Dedifferentiated amniotic fluid mesenchymal stem cell (primary cell): ENCODE results near the gene ATP6V1C2.

Experiments used
- DNase-seq: peaks from one replicate; pipeline ENCODE4 v3.0.0-alpha.2; 2016; ENCODE audit errors: extremely low spot score

Gene ATP6V1C2, protein sequence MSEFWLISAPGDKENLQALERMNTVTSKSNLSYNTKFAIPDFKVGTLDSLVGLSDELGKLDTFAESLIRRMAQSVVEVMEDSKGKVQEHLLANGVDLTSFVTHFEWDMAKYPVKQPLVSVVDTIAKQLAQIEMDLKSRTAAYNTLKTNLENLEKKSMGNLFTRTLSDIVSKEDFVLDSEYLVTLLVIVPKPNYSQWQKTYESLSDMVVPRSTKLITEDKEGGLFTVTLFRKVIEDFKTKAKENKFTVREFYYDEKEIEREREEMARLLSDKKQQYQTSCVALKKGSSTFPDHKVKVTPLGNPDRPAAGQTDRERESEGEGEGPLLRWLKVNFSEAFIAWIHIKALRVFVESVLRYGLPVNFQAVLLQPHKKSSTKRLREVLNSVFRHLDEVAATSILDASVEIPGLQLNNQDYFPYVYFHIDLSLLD

DNA sequence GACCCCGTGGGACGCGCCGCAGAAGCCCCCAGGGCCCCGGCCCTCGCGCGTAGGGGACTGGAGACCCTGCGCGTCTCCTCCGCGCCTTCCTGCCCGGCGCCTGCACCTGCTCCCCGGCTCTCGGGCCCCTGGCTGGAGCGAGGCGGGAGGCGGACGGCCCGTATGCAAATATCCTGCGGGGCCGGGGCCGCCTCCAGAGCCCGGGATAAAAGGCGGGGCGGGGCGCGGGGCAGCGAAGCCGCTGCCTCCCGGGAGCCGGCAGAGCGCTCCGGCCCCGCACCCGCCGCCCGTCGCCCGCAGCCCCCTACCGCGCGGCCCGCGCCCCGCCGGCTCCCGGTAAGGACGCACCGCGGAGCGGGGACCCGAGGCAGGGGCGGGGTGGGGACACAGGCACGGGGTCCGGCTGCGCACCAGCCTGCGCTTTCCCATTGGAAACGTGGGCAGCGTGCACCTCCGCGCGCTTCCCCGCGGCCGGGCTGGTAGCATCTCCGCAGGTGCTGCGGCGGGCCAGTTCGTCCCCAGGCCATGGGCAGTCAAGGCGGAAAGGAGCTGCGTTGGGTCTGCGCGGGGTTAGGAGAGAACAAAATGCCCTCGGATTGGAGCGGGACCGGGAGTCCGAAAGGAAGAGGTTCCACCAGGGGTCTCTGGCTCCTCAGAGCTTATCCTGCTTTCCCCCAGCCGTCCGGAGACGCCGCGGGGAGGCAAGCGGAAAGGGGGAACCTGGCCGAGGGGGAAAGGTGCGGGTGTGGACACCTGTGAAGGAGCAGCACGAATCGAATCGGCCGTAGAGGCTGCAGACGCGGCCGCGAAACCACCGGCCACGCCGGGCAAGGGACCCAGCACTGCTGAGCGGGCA, at the start of gene ATP6V1C2:
Gene ATP6V1C2, plus strand, starts transcription at position 235 of the 856 bp plus-strand sequence. CDS start 1,220 bp downstream, outside the sequence.
- DNase-seq = no peak

DNA sequence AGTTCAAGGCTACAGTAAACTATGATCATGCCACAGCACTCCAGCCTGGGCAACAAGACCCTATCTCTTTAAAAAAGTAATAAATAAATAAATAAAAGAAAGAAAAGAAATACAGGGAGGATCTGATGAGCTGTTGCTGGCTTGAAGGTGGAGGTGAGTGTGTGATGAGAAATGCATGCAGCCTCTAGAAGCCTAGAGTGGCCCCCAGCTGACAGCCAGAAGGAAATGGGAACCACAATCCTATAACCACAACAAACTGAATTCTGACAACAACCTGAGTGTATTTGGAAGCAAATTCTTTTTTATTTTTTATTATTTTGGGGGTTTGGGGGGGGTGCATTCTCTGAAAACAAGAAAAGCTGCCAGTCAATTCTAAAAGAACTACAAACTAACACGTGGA, 46.3 kb upstream of the ATP6V1C2 start:
- no peak for DNase-seq

DNA sequence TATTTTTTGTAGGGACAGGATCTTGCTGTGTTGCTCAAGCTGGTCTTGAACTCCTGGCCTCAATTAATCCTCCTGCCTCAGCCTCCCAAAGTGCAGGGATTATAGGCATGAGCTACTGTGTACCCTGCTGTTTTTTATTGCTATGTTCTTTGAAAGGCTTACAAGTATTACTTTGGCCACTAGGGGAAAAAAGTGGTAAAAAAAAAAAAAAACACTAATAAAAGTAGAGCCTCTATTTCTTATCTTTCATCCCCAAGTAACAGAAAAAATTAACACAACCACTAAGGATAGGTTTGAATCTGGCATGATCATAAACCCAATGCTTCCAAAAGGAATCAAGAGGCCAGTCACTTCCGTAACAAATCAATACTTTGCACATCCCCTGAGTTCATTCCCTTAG, 43.2 kb upstream of the ATP6V1C2 start:
- DNase-seq = no peak

DNA sequence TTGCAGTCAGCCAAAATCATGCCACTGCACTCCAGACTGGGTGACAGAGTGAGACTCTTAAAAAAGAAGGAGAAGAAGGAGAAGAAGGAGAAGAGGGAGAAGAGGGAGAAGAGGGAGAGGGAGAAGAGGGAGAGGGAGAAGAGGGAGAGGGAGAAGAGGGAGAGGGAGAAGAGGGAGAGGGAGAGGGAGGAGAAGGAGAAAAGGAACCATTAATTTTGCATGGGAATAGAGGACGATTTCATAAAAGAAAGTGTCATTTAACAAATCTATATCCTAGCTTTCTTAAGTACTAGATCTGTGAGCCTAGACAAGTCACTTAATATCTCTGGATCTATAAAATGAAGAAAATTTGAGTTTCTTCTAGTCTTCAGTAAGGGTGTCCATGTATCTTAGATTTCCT, 41.2 kb upstream of the ATP6V1C2 start:
- DNase-seq = no peak

DNA sequence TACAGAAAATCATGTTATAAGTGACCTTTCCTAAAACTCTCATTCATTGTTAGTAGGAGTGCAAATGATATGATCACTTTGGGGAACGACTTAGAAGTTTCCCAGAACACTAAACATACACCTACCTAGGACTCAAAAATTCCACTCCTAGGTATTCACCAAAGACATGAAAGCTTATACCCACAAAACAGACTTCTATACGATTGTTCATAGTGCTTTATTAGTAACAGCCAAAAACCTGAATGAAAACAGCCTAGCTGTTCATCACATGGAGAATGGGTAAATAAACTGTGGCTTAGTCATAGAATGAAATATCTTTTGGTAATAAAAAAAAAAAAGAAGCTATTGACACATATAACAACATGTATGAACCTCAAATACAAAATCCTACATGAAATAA, 40.5 kb upstream of the ATP6V1C2 start:
- DNase-seq = no peak

DNA sequence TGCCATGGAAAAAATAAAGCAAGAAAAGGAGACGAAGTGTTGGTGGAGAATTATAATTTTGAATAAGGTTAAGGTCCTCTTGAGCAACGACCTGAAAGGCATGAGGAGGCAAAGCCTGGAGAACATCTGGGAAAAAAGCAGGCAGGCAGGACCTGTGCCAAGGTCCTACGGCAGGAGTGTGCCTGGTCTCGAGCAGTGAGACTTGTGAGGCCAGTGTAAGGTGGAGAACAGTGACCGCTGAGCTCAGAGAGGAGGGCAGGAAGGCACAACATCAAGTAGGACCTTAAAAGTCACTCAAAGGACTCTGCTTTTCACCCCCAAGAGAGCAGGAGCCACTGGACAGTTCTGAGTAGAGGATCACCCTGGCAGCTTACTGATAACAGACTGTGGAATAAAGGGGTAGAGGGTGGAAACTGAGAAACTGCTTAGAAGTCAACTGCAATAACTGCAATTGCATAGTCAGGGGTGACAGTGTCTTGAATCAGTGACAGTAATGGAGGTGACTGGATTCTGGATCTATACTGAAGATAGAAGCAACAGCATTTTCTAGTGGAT, 35.2 kb upstream of the ATP6V1C2 start:
- DNase-seq = no peak

DNA sequence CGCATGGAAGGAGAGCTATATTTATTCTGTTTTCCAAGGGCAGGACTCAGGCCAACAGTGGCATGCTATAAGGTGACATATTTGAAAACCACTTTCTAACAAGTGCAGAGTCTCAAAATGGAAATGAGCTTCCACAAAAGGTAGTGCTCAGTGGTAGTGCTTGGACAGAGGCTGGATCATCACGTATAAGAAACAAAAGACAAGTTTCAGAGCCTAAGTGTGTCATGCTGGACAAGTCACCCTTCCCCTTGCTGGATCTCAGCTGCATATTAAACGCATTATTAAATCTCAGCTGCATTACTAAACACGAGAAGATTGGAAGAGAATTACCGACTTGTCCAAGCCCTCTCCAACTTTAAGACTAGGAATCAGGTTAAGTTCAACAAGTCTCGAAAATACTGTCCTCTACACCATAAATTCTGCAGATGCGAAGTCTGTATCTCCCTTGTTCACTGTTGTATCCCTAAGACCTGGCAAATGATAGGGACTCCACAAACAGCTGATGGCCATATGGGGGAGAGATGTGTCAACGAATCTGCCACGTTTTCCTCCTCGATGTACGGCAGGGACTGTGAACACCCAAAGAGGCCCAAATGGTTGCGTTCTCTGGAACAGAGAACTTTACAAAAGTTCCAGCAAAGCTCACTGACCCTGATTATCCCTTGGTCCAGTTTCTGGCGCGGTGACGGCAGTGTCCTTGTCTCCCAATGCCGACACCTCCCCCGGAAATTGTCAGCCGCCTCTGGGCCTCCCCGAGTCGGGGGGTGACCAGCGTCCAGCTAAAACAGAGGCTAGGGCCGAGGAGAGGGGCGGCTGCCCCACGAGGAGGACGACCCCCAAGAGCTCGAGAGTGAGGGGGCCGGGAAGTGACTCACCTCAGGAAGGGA, 32.3 kb upstream of the ATP6V1C2 start:
- no peak for DNase-seq

DNA sequence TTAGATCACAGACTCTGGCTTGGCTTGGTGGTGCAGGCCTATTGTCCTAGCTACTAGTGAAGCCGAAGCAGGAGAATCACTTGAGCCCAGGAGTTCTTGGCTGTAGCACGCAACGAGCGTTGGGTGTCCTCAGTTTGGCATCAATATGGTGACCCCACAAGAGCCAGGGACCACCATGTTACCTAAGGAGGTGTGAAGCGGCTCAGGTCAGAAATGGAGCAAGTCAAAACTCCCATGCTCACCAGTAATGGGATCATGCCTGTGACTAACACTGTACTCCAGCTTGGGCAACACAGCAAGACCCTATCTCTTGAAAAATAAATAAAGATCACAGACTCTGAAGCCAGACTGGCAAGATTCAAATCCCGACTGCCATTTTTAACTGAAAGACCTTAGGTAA, 29.9 kb upstream of the ATP6V1C2 start:
- no peak for DNase-seq

DNA sequence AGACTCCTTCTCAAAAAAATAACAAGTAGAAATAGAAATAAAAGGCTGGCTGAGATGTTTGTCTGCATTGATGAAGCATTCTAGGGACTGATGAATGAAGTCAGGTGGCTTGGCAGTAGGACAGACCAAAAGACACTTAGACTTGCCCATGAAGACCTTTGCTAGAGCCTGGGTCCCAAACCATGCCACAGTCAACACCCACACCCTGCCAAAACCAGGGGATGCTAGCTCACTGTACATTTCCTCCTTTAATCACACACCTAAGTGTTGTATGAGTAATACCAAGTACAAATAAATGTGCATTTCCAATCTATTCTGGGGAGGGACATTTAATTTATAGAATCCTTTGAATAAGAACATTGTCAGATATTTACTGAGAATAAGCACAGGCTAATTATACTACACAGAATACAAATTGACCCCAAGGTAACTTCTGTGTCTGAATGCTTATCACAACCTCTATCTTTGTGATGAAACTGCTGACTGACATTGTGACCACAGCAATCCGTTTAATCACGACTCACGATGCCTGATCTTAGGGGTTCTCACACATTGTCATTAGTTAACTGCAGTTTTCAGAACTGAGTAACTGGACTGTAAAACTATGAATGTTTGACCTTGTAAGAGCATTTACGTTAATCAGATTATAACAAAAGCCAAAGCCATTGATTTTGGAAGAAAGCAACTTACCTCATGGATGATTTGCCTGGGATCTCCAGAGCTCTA, 21.2 kb upstream of the ATP6V1C2 start:
- no peak for DNase-seq

DNA sequence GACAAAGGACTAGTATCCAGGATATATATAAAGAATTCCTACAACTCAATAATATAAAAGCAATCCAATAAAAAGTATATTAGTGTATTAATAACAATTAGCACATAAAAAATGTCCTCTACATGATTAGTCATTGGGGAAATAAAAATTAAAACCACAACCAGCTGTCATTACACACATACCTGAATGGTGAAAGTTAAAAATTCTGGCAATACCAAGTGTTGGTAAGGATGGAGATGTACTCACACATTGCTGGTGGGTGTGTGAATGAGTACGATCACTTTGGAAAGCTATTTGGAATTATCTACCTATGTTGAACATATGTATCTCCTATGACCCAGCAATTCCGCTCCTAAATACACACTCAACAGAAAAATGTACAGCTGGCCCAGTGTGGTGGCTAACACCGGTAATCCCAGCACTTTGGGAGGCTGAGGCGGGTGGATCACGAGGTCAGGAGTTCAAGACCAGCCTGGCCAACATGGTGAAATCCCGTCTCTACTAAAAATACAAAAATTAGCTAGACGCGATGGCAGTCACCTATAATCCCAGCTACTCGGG, 17.3 kb upstream of the ATP6V1C2 start:
- no peak for DNase-seq

DNA sequence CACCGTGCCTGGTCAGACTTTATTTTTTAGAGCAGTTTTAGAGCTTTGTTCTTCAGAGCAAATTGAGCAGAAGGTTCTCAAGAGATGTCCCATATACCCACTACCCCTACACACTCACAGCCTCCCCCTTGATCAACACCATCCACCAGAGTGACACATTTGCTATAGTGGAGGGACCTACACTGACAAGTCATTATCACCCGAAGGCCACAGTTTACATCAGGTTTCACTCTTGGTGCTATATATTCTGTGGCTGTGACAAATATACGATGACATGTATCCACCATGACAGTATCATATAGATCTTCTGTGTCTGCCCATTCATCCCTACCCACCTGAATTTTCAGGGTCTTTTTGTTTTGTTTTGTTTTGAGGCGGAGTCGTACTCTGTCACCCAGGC, 15.4 kb upstream of the ATP6V1C2 start:
- no peak for DNase-seq

DNA sequence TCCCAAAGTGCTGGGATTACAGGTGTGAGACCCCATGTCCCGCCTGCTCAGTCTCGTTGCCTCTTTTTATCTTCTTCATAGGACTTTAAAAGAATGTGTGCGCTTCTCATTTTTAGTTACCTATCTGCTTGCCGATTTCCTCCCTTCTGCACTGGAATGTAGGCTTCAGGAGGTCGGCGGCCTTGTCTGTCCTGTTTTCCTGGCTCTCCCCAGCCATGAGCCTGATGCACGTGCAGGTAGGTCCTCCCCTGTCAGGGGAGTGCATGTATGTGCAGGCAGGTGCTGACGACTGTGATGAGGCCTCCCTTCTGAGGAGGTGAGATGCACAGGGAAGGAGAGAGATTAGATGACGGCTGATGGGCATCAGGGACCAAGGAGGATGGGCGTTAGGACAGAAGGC, 13.6 kb upstream of the ATP6V1C2 start:
- no peak for DNase-seq

DNA sequence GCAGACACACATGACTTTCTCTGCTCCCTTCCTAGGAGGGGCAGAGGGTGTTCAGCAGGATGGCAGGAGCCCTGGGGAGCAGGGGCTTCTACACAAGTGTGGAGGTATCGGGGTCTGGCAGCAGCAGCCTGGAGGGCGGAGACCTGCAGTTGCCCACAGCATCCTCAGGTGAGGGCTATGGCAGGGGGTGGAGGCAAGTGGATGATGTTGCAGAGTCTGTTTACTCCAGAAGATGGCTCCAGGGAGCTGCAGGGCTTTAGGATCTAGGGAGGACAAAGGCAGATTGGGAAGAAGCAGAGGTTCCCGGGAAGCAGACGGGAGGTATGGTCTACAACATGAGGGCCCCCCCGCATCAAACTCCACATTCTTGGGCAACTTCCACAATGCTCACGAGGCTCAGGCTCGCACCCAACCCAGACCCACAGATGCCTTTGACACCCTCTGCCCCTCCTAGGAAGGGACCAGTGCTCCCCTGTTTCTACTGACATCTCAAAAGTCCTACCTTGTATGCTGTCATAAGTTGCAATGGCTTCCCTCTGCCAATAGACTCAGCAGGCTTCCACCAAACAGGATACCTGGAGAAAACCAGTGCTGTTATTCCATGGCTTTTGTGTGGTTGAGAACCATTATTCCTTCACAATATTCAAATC, 12.0 kb upstream of the ATP6V1C2 start:
- DNase-seq = no peak

DNA sequence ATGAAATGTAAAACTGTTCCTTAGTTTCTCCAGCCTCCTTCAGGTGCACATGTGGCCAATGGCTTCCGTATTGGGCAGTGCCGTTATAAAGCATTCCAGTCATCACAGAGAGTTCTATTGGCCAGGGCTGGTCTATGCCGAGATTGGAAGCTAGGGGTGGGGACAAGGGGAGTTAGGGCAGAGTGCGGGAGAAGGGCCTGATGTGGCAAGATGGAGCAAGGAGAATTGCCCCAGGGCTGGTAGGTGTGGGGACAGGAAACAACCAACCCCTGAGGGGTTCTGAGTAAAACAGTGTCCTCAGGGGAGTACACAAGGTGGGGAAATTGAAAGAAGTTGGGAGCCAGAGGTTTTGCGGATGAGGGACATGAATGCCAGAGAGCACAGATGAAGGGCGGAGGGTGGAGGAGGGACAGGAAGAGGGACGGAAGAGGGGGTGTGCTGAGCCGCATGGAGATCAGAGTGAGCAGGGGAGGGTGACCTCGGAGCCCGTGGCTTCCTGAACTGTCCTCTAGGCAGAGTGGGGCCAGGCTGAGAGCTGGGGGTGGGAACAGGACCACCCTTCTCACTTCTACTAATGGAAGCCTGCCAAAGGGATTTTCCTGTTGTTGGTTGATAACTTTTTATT, 9.1 kb upstream of the ATP6V1C2 start:
- no peak for DNase-seq

DNA sequence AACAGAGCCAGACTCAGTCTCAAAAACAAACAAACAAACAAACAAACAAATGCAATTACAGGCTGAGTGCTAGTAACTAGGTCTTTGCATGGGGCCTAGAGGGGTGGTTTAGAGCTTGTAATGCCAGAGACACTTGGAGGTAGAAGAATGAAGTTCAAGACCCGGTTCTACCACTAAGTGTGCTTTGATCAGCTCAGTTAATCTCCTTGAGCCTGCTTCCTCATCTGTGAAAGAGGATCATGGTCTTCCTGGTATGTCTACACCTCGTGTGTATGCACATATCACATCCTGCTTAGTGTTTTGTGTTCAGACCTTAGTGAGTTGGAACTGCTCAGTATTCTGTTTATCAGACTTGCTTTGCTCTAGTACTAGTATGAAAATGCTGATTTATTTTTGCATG, 4.8 kb upstream of the ATP6V1C2 start:
- no peak for DNase-seq

DNA sequence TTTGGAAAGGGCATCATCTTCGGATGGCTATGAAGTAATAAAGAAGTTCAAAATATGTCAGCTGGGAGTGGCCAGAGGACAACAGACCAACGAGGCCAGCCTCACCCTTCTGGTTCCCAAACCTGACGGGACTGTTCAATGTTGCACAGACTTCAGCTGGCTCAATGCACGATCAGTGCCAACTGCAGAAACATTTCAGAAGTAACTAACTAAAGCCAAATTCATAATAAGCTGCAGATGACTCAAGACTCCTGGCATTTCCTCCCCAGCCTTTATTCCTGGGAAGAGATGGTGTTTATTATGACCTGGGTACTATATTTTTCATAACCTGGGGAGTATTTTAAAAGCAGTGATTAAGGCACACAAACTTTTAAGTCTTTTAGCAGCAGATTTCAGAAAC, 3.8 kb upstream of the ATP6V1C2 start:
- DNase-seq = peak; percentile 68

DNA sequence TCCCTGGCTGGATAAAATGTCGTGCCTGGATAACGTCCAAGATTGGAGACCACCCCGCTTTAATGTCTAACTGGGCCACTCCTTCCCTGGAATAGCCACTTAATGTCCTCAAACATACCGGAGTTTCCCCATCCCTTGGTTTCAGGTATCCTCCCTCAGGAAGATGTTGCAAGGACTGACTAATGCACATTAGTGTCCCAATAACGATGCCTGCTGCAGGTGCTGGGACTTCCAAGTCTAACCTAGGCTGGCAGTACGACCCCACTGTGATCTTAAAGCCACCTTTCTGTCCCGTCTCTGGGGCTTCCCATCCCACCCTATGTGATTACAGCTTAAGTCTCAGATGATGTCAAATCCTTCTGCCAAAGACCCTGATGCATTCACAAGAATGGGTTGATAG, 1.1 kb upstream of the ATP6V1C2 start:
- DNase-seq = no peak

DNA sequence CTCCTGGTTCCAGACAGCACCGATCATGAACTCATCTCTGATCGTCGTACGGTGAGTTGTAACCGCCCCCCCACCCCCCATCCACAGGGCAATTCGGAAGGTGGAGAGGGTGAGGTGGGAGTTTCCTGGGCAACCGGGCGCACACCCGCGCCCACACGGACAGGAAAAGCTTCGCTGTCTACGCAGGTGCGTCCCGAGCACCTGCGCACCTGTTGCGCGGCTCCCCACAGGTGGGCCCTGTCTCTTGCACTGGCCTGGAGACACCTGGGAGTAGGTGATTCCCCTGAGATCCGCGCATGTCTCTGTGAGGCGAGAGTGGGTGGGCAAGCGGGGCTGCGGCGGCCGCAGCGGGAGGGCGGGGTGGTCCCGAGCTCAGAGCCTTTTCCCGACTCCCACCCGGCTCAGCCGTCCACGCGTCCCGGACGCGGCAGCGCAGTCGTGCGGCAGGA, 459 bp upstream of the ATP6V1C2 start:
- DNase-seq = no peak

DNA sequence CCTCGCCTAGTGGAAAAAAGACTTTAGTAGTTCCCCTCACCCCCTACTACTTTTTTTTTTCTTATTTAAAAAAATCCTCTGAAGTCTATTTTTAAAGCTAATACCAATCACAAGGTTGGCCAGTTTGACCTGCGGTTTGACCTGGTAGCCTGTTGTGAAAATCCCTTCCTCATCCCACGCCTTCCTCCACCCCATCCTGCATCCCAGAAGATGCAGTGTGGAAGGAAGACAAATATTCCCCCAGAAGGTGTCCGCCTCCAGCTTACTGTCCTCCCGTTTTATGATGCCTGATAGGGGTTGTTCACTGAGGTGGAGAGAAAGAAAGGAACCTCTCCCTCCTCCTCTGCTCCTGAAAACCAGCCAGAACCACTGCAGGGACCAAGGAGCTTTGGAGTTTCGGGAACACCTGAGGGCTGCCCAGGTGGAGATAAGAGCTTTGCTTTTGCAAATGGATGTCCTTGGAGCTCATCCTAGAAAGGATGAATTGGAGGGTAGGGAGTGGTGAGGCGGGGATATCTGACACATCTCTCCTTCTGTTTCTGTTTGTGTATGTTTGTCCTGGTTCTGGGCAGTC, 909 bp downstream of the ATP6V1C2 start:
- DNase-seq = no peak
